ENCODE results near the gene EDIL3.

DNA sequence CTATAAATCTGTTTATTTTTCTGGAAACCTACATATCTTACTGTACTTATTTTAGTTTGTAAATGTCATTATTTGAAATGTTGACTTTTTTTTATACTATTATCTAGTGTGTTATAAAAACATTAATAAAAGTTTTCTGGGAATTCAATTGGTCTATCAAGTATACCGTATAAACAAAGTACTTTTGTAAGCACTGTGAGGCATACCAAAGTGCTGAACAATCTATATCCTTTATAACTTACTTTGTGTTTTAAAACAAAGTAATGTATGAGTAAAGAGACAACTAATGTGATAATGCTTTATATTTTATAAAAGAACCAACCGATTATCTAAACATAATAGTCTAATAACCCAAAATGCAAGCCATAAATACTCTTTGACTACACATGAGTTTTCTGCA is 23.1 kb downstream of the EDIL3 start:
- TF ChIP-seq CTCF (IDR thresholded peaks at IDR 0.05) (no peak), POLR2AphosphoS5 (IDR thresholded peaks at IDR 0.05) (no peak), EP300 (IDR thresholded peaks at IDR 0.05; ENCODE audit: low read depth) (no peak)
